ENCODE measurements around the gene RPS27L.

- no peak for TF ChIP-seq TRIM28 (IDR thresholded peaks at IDR 0.05; ENCODE audit: borderline replicate concordance, low read length)
- TF ChIP-seq, protein P1, sequence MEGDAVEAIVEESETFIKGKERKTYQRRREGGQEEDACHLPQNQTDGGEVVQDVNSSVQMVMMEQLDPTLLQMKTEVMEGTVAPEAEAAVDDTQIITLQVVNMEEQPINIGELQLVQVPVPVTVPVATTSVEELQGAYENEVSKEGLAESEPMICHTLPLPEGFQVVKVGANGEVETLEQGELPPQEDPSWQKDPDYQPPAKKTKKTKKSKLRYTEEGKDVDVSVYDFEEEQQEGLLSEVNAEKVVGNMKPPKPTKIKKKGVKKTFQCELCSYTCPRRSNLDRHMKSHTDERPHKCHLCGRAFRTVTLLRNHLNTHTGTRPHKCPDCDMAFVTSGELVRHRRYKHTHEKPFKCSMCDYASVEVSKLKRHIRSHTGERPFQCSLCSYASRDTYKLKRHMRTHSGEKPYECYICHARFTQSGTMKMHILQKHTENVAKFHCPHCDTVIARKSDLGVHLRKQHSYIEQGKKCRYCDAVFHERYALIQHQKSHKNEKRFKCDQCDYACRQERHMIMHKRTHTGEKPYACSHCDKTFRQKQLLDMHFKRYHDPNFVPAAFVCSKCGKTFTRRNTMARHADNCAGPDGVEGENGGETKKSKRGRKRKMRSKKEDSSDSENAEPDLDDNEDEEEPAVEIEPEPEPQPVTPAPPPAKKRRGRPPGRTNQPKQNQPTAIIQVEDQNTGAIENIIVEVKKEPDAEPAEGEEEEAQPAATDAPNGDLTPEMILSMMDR (tag by site-specific recombination; IDR thresholded peaks at IDR 0.05): no peak
- TF ChIP-seq KLF7 (tag by site-specific recombination; IDR thresholded peaks at IDR 0.05; ENCODE audit: borderline replicate concordance): no peak
- TF ChIP-seq HOXC10 (CRISPR knock-in tag; IDR thresholded peaks at IDR 0.05): no peak
- TF ChIP-seq KLF10 (tag by site-specific recombination; IDR thresholded peaks at IDR 0.05): no peak
- TF ChIP-seq ZSCAN16 (tag by site-specific recombination; IDR thresholded peaks at IDR 0.05): no peak
- no peak for TF ChIP-seq ZFP3 (tag by site-specific recombination; IDR thresholded peaks at IDR 0.05; ENCODE audit: low read depth)
Measured at GRCh38 chr15:63196842-63197241, 39.6 kb upstream of the RPS27L start.

All from HEK293 (cell line).